GM13977 (cell line): ENCODE data around the gene SPSB3.
A peak's percentile ranks its signal among the peaks of the same experiment; 100 is the strongest.

Experiments
- DNase-seq: peaks from one replicate; pipeline ENCODE4 v3.0.0; 2012; ENCODE audit warnings: low spot score
- CTCF ChIP-seq: IDR thresholded peaks from 2 replicates; pipeline ENCODE4 v1.5.1; 2012; ENCODE audit warnings: mild to moderate bottlenecking, control low read depth; ENCODE audit not compliant: insufficient read depth; ENCODE audit errors: extremely low read depth, missing control alignments
- in situ Hi-C: fragments of 300-500 bp; cut with MboI; formaldehyde crosslinking; loops from one replicate; pipeline ENCODE4 v1.12.0; 2022; ENCODE audit warnings: low sequenced_read_pairs, low pct_unique_long_range_greater_than_20kb, mixed read lengths, inconsistent platforms; ENCODE audit not compliant: unreplicated experiment

The SPSB3 gene

GRCh38 chr16:1766701-1767100 is 15.7 kb downstream of the SPSB3 start:
- no peak for DNase-seq
- in situ Hi-C loops = no loop called here
- no peak for TF ChIP-seq CTCF

GRCh38 chr16:1766231-1766630 is 16.1 kb downstream of the SPSB3 start:
- TF ChIP-seq CTCF = no peak
- no peak for DNase-seq
- in situ Hi-C loops = no loop called here

- no peak for TF ChIP-seq CTCF
- DNase-seq = no peak
- in situ Hi-C loops = no loop called here
These were observed 16.5 kb downstream of the SPSB3 start for GRCh38 chr16:1765826-1766225.

GRCh38 chr16:1764971-1765370 is 17.4 kb downstream of the SPSB3 start:
- no peak for DNase-seq
- in situ Hi-C loops = no loop called here
- TF ChIP-seq CTCF = no peak

DNA sequence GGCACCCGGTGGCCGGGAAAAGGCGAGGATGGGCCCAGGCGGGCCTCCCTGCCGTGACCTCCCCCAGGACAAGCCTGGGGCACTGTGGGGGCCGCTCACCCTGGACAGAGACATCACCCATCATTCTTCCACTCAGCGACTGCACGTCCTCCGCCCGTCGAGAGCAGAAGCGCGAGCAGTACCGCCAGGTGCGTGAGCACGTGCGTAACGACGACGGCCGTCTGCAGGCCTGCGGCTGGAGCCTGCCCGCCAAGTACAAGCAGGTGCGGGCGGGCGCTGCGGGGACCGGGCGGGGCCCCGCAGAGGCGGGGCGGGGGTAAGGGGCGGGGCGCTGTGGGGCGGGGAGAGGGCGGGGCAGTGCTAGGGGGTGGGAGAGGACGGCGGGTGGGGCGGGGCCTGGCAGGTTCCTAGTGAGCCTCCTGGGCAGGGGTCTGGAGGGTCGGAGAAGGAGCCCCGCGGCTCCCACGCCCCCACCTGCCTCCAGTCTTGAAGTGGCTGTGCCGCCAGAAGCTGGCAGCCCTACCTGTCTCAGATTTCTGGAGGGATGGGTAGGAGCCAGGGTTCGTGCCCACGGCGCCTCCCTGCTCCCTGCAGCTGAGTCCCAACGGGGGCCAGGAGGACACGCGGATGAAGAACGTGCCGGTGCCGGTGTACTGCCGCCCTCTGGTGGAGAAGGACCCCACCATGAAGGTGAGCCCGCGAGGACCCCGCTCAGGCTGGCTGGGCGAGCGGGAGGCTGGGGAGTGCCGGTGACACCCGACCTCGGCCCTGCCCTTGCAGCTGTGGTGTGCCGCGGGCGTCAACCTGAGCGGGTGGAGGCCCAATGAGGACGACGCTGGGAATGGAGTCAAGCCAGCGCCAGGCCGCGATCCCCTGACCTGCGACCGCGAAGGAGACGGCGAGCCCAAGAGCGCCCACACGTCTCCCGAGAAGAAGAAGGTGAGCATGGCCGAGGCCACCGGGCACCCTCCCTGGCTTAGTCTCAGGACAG is 18.6 kb downstream of the SPSB3 start:
- TF ChIP-seq CTCF = peak; percentile 12
- DNase-seq = no peak
- in situ Hi-C loops = no loop called here

DNA sequence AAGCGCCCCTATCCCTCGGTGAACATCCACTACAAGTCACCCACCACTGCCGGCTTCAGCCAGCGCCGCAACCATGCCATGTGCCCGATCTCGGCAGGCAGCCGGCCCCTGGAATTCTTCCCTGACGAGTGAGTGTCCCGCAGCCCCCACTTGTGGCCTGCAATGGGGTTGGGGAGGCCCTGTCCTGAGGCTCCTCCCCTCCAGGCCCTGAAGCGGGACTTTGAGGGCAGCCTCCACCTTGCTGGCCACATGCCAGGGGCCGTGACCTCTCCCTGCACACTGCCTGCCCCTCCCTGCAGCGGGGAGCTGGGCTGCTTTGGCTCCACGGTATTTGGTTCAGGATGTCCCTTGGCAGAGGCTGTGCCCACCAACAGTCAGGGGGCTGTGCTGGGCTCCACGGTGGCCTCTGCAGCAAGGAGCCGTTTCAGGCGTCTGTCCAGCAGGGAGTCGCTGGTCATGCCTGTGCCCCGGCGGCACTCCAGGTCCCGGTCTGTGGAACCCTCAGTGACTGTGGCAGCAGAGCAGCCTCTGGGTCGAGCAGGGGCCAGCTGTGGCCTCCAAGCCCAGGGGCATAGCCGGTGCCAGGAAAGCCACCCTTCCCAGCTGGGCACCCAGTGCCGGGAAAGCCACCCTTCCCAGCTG is 19.4 kb downstream of the SPSB3 start:
- TF ChIP-seq CTCF = no peak
- in situ Hi-C loops = no loop called here
- no peak for DNase-seq
